ENCODE measurements around the gene GAMT. TPM values are rescaled to one million over a fixed set of nuclear protein-coding genes. Genes with fewer than 3 reads are reported as not detected.

Gene GAMT
- total and polyA plus RNA-seq, 2 of the 13 experiments (the other 11 are each of a cell fraction or from before 2014, with no cell fraction given) = 115 to 124 TPM

DNA sequence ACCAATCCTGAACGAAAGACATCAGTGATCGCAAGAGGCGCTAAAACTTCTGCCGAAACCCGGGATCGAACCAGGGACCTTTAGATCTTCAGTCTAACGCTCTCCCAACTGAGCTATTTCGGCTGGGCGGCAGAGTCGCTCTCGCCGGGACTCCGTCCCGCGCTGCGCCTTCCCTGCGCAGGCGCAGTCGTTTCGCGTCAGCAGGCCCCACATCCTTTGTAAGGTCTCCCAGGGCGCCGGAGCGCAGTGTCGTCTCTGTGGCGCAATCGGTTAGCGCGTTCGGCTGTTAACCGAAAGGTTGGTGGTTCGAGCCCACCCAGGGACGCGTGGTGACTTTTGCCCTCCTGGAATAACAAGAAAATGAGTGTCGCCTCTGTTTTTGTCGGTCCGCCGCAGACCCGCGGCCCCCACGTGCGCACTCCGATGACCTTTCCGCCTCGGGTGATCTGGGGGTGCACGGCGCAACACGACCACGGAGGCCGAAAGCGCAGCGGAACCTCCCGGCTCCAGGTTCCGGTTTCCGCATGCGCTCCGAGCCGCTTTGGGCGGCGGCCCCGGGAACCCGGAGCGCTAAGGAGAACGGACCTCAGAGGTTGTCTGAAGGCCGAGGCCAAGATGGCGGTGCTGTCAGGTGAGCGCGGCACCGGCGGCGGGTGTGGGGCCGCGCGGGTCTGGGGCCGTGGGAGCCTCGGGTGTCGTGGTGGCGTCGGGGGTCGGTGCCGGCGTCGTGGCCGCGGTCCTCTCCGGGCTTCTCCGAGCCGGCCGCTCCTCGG lies 17.8 kb downstream of the GAMT start, which contains the start of gene NDUFS7 (continued):
- TF ChIP-seq, protein P1, sequence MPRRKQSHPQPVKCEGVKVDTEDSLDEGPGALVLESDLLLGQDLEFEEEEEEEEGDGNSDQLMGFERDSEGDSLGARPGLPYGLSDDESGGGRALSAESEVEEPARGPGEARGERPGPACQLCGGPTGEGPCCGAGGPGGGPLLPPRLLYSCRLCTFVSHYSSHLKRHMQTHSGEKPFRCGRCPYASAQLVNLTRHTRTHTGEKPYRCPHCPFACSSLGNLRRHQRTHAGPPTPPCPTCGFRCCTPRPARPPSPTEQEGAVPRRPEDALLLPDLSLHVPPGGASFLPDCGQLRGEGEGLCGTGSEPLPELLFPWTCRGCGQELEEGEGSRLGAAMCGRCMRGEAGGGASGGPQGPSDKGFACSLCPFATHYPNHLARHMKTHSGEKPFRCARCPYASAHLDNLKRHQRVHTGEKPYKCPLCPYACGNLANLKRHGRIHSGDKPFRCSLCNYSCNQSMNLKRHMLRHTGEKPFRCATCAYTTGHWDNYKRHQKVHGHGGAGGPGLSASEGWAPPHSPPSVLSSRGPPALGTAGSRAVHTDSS (CRISPR knock-in tag; conservative IDR thresholded peaks at IDR 0.05) = peak; percentile 99
- TF ChIP-seq ZNF761 (CRISPR knock-in tag; conservative IDR thresholded peaks at IDR 0.05) (peak; percentile 96), ZBTB21 (CRISPR knock-in tag; IDR thresholded peaks at IDR 0.05) (peak; percentile 51; the same call in 1 of the 2 replicates), STAT5B (CRISPR knock-in tag; IDR thresholded peaks at IDR 0.05) (peak; percentile 21), HDAC2 (CRISPR knock-in tag; IDR thresholded peaks at IDR 0.05) (peak; percentile 90), HES4 (CRISPR knock-in tag; IDR thresholded peaks at IDR 0.05; ENCODE audit: borderline replicate concordance) (peak; percentile 93), NFKB2 (CRISPR knock-in tag; IDR thresholded peaks at IDR 0.05; ENCODE audit: borderline replicate concordance) (peak; percentile 85; the same call in 1 of the 2 replicates), MTA3 (CRISPR knock-in tag; IDR thresholded peaks at IDR 0.05) (0 out of 2 replicates have a peak, but pooled peaks have one; percentile 46), FOXP1 (IDR thresholded peaks at IDR 0.05) (no peak), FOXP1 (CRISPR knock-in tag; IDR thresholded peaks at IDR 0.05) (peak; percentile 60; the same call in 1 of the 2 replicates), REL (CRISPR knock-in tag; conservative IDR thresholded peaks at IDR 0.05) (peak; percentile 90; the same call in 1 of the 2 replicates), ZNF549 (CRISPR knock-in tag; IDR thresholded peaks at IDR 0.05) (no peak), ZNF678 (CRISPR knock-in tag; IDR thresholded peaks at IDR 0.05) (peak; percentile 99), NR2F6 (IDR thresholded peaks at IDR 0.05) (peak; percentile 84), NR2F6 (CRISPR knock-in tag; IDR thresholded peaks at IDR 0.05) (peak; percentile 78), ZNF543 (CRISPR knock-in tag; IDR thresholded peaks at IDR 0.05) (peak; percentile 99), MBD4 (IDR thresholded peaks at IDR 0.05; ENCODE audit: borderline replicate concordance, low read length) (no peak), FOXJ3 (CRISPR knock-in tag; IDR thresholded peaks at IDR 0.05; ENCODE audit: borderline replicate concordance) (peak; percentile 90)
- TF ChIP-seq, protein P2, sequence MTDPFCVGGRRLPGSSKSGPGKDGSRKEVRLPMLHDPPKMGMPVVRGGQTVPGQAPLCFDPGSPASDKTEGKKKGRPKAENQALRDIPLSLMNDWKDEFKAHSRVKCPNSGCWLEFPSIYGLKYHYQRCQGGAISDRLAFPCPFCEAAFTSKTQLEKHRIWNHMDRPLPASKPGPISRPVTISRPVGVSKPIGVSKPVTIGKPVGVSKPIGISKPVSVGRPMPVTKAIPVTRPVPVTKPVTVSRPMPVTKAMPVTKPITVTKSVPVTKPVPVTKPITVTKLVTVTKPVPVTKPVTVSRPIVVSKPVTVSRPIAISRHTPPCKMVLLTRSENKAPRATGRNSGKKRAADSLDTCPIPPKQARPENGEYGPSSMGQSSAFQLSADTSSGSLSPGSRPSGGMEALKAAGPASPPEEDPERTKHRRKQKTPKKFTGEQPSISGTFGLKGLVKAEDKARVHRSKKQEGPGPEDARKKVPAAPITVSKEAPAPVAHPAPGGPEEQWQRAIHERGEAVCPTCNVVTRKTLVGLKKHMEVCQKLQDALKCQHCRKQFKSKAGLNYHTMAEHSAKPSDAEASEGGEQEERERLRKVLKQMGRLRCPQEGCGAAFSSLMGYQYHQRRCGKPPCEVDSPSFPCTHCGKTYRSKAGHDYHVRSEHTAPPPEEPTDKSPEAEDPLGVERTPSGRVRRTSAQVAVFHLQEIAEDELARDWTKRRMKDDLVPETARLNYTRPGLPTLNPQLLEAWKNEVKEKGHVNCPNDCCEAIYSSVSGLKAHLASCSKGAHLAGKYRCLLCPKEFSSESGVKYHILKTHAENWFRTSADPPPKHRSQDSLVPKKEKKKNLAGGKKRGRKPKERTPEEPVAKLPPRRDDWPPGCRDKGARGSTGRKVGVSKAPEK (CRISPR knock-in tag; IDR thresholded peaks at IDR 0.05; ENCODE audit: borderline replicate concordance) = peak; percentile 75; the same call in 1 of the 2 replicates
- TF ChIP-seq, protein P3, sequence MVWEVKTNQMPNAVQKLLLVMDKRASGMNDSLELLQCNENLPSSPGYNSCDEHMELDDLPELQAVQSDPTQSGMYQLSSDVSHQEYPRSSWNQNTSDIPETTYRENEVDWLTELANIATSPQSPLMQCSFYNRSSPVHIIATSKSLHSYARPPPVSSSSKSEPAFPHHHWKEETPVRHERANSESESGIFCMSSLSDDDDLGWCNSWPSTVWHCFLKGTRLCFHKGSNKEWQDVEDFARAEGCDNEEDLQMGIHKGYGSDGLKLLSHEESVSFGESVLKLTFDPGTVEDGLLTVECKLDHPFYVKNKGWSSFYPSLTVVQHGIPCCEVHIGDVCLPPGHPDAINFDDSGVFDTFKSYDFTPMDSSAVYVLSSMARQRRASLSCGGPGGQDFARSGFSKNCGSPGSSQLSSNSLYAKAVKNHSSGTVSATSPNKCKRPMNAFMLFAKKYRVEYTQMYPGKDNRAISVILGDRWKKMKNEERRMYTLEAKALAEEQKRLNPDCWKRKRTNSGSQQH (CRISPR knock-in tag; IDR thresholded peaks at IDR 0.05; ENCODE audit: low read depth) = peak; percentile 85
- TF ChIP-seq, protein P4, sequence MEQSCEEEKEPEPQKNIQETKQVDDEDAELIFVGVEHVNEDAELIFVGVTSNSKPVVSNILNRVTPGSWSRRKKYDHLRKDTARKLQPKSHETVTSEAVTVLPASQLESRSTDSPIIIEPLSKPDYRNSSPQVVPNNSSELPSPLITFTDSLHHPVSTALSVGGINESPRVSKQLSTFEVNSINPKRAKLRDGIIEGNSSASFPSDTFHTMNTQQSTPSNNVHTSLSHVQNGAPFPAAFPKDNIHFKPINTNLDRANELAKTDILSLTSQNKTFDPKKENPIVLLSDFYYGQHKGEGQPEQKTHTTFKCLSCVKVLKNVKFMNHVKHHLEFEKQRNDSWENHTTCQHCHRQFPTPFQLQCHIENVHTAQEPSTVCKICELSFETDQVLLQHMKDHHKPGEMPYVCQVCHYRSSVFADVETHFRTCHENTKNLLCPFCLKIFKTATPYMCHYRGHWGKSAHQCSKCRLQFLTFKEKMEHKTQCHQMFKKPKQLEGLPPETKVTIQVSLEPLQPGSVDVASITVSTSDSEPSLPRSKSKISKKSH (CRISPR knock-in tag; IDR thresholded peaks at IDR 0.05; ENCODE audit: borderline replicate concordance) = peak; percentile 60
- TF ChIP-seq, protein P5, sequence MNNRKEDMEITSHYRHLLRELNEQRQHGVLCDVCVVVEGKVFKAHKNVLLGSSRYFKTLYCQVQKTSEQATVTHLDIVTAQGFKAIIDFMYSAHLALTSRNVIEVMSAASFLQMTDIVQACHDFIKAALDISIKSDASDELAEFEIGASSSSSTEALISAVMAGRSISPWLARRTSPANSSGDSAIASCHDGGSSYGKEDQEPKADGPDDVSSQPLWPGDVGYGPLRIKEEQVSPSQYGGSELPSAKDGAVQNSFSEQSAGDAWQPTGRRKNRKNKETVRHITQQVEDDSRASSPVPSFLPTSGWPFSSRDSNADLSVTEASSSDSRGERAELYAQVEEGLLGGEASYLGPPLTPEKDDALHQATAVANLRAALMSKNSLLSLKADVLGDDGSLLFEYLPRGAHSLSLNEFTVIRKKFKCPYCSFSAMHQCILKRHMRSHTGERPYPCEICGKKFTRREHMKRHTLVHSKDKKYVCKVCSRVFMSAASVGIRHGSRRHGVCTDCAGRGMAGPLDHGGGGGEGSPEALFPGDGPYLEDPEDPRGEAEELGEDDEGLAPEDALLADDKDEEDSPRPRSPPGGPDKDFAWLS (CRISPR knock-in tag; IDR thresholded peaks at IDR 0.05; ENCODE audit: borderline replicate concordance) = peak; percentile 70; the same call in 1 of the 2 replicates

All from HepG2 (cell line).